Large intestine (tissue), 12 donors: ENCODE data around the gene ATG9B. TPM values are rescaled to one million over a fixed set of nuclear protein-coding genes. Genes with fewer than 3 reads are reported as not detected.

Experiments used
- DNase-seq, 2 donors: peaks; one replicate each; pipeline versions ENCODE4 v3.0.0 to v3.0.0-alpha.2; 2013
- H3K27ac ChIP-seq: one replicate; pipeline ENCODE4 v1.5.1; 2013; ENCODE audit warnings: low read length
- H3K27me3 ChIP-seq: 2 replicates; pipeline ENCODE4 v1.6.1; 2013; ENCODE audit warnings: low read length; ENCODE audit not compliant: control insufficient read depth, insufficient read depth
- H3K36me3 ChIP-seq: 2 replicates; pipeline ENCODE4 v1.6.1; 2013; ENCODE audit warnings: low read length; ENCODE audit not compliant: control insufficient read depth, insufficient read depth
- H3K4me1 ChIP-seq: one replicate; pipeline ENCODE4 v1.6.1; 2013; ENCODE audit warnings: low read length; ENCODE audit not compliant: control insufficient read depth, insufficient read depth
- H3K4me3 ChIP-seq: one replicate; pipeline ENCODE4 v1.5.1; 2013; ENCODE audit warnings: low read length
- H3K9me3 ChIP-seq: one replicate; pipeline ENCODE4 v1.6.1; 2013; ENCODE audit warnings: mild to moderate bottlenecking, low read depth, low read length, moderate library complexity; ENCODE audit not compliant: control insufficient read depth
- WGBS: methylation state at CpG from one replicate; pipeline ENCODE4 v1.1.5; 2013; ENCODE audit warnings: low lambda C conversion rate; ENCODE audit not compliant: insufficient coverage; 5-methylcytosine and 5-hydroxymethylcytosine counted together
- long read RNA-seq, 11 donors: transcript quantifications; one replicate each; lab custom pipeline, GENCODE V29; 2026
- polyA plus RNA-seq: library from polyadenylated mRNA; unstranded; fragments of 120-200 nt; gene quantifications from one replicate; pipeline ENCODE4 v1.2.1, GENCODE V29; 2013

Gene ATG9B, protein sequence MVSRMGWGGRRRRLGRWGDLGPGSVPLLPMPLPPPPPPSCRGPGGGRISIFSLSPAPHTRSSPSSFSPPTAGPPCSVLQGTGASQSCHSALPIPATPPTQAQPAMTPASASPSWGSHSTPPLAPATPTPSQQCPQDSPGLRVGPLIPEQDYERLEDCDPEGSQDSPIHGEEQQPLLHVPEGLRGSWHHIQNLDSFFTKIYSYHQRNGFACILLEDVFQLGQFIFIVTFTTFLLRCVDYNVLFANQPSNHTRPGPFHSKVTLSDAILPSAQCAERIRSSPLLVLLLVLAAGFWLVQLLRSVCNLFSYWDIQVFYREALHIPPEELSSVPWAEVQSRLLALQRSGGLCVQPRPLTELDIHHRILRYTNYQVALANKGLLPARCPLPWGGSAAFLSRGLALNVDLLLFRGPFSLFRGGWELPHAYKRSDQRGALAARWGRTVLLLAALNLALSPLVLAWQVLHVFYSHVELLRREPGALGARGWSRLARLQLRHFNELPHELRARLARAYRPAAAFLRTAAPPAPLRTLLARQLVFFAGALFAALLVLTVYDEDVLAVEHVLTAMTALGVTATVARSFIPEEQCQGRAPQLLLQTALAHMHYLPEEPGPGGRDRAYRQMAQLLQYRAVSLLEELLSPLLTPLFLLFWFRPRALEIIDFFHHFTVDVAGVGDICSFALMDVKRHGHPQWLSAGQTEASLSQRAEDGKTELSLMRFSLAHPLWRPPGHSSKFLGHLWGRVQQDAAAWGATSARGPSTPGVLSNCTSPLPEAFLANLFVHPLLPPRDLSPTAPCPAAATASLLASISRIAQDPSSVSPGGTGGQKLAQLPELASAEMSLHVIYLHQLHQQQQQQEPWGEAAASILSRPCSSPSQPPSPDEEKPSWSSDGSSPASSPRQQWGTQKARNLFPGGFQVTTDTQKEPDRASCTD
- 1.8 TPM for polyA plus RNA-seq
- long read RNA-seq, donor 1, partial matches to known transcripts, result 0 of 1 reads
- long read RNA-seq, donor 1, other reads (novel, unspliced or antisense), result 0 of 1 reads
- long read RNA-seq, donor 2, partial matches to known transcripts, result 0 of 1 reads
- long read RNA-seq, donor 2, other reads (novel, unspliced or antisense), result 0 of 1 reads
- long read RNA-seq, donor 3, partial matches to known transcripts, result 0 of 2 reads
- long read RNA-seq, donor 3, other reads (novel, unspliced or antisense), result 0 of 2 reads
- long read RNA-seq, donor 4, partial matches to known transcripts, result 0 of 1 reads
- long read RNA-seq, donor 4, other reads (novel, unspliced or antisense), result 0 of 1 reads
- long read RNA-seq, donor 5, result 0 reads
- long read RNA-seq, donor 6, result 0 reads
- long read RNA-seq, donor 7, result 0 reads
- long read RNA-seq, donor 8, result 0 reads
- long read RNA-seq, donor 9, partial matches to known transcripts, result 0 of 1 reads
- long read RNA-seq, donor 9, other reads (novel, unspliced or antisense), result 0 of 1 reads
- long read RNA-seq, donor 10, result 0 reads
- long read RNA-seq, donor 11, partial matches to known transcripts, result 6 of 6 reads
- long read RNA-seq, donor 11, other reads (novel, unspliced or antisense), result 0 of 6 reads

GRCh38 chr7:151024435-151025056 is at the start of gene ATG9B:
Gene ATG9B, minus strand, starts transcription at chr7:151024494. Its CDS starts 71 bp downstream, at chr7:151024423.
- H3K36me3 ChIP-seq, result no peaks in the 10 kb centered on the region
- peaks cover 21% of the 10 kb centered on the region for H3K27me3 ChIP-seq
- no peak within 1 kb of the TSS for H3K27ac ChIP-seq
- 57% methylated on average over 1 of the region's 4 CpGs for WGBS
- DNase-seq, result no peak
- no peak within 1 kb of the TSS for H3K4me3 ChIP-seq
- H3K4me1 ChIP-seq, result peaks cover 11% of the 10 kb centered on the region
- no peaks in the 10 kb centered on the region for H3K9me3 ChIP-seq

DNA sequence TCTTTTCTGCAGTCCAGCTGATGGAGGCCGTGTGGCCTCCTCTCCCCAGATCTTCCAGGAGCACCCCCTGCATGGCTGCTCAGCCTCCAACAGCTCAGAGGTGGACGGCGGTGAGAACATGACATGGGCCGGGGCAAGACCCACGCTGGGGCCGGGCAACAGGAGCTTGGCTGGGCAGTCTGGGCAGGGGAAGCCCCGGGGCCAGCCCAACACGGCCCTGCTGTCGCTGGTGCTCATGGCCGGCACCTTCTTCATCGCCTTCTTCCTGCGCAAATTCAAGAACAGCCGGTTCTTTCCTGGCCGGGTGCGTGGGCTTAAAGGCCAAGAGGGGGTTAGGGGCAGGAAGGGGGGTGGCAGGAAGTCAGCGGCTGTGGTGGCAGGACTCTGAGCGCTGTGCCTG is 49.7 kb upstream of the ATG9B start:
- Histone ChIP-seq H3K27me3 (no peaks in the 10 kb centered on the region), H3K27ac (no peak overlapping the region), H3K4me1 (peaks cover 25% of the 10 kb centered on the region), H3K36me3 (peaks cover 81% of the 10 kb centered on the region), H3K9me3 (no peaks in the 10 kb centered on the region), H3K4me3 (no peak overlapping the region)
- WGBS, result no CpG with 5 or more reads among the region's 17 CpGs
- DNase-seq, result no peak

DNA sequence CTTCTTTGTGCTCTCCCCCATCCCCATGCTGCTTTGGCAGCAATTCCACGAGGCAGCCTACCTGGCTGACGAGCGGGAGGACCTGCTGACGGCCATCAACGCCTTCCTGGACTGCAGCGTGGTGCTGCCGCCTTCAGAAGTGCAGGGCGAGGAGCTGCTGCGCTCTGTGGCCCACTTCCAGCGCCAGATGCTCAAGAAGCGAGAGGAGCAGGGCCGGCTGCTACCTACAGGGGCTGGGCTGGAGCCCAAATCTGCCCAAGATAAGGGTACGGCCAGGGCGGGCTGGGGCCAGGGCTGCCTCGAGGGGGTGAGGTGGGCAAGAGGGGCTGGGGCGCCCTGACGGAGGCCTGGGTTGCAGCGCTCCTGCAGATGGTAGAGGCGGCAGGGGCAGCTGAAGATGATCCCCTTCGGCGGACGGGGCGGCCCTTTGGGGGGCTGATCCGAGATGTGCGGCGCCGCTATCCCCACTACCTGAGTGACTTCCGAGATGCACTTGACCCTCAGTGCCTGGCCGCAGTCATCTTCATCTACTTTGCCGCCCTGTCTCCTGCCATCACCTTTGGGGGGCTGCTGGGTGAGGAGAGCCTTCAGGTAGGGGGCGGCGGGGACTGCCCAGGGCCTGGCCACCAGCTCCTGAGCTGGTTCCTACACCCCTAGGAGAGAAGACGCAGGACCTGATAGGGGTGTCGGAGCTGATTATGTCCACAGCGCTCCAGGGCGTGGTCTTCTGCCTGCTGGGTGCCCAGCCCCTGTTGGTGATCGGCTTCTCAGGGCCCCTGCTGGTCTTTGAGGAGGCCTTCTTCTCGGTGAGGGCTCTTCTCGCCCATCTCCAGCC is 47.0 kb upstream of the ATG9B start:
- Histone ChIP-seq H3K27ac (no peak overlapping the region), H3K36me3 (peaks cover 93% of the 10 kb centered on the region), H3K4me3 (no peak overlapping the region), H3K9me3 (no peaks in the 10 kb centered on the region), H3K27me3 (no peaks in the 10 kb centered on the region), H3K4me1 (no peaks in the 10 kb centered on the region)
- DNase-seq, result no peak
- no CpG with 5 or more reads among the region's 39 CpGs for WGBS

DNA sequence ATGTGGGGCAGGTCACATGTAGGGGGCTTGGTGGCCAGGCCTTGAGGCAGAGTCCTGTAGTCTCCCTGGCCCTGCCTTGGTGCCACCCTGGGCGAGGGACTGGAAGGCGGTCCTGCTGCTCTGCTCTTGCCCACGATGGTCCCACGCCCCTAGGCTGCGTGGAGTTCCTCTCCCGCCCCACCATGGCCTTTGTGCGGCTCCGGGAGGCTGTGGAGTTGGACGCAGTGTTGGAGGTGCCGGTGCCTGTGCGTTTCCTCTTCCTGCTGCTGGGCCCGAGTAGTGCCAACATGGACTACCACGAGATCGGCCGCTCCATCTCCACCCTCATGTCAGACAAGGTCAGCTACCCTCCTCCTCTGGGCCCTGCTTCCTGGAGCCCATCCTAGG is 46.3 kb upstream of the ATG9B start:
- no peaks in the 10 kb centered on the region for H3K27me3 ChIP-seq
- H3K4me3 ChIP-seq, result no peak overlapping the region
- no peak for DNase-seq
- peaks cover 93% of the 10 kb centered on the region for H3K36me3 ChIP-seq
- no peak overlapping the region for H3K27ac ChIP-seq
- H3K4me1 ChIP-seq, result no peaks in the 10 kb centered on the region
- no CpG with 5 or more reads among the region's 15 CpGs for WGBS
- no peaks in the 10 kb centered on the region for H3K9me3 ChIP-seq

GRCh38 chr7:151069841-151070573 is 45.7 kb upstream of the ATG9B start:
- no peak for DNase-seq
- Histone ChIP-seq H3K4me3 (no peak overlapping the region), H3K36me3 (peaks cover 93% of the 10 kb centered on the region), H3K4me1 (no peaks in the 10 kb centered on the region), H3K27ac (no peak overlapping the region), H3K27me3 (no peaks in the 10 kb centered on the region), H3K9me3 (no peaks in the 10 kb centered on the region)
- no CpG with 5 or more reads among the region's 17 CpGs for WGBS

GRCh38 chr7:151068069-151068773 is 43.9 kb upstream of the ATG9B start:
- H3K9me3 ChIP-seq, result no peaks in the 10 kb centered on the region
- no peak overlapping the region for H3K27ac ChIP-seq
- no peak overlapping the region for H3K4me3 ChIP-seq
- WGBS, result 50% methylated on average over 2 of the region's 12 CpGs
- peaks cover 86% of the 10 kb centered on the region for H3K36me3 ChIP-seq
- H3K27me3 ChIP-seq, result no peaks in the 10 kb centered on the region
- peaks cover 9% of the 10 kb centered on the region for H3K4me1 ChIP-seq
- no peak for DNase-seq

GRCh38 chr7:151066273-151066974 is 42.1 kb upstream of the ATG9B start:
- Histone ChIP-seq H3K4me3 (no peak overlapping the region), H3K4me1 (peaks cover 17% of the 10 kb centered on the region), H3K36me3 (peaks cover 71% of the 10 kb centered on the region), H3K9me3 (no peaks in the 10 kb centered on the region), H3K27ac (no peak overlapping the region), H3K27me3 (no peaks in the 10 kb centered on the region)
- no CpG with 5 or more reads among the region's 39 CpGs for WGBS
- no peak for DNase-seq

- Histone ChIP-seq H3K27ac (no peak overlapping the region), H3K4me3 (no peak overlapping the region), H3K4me1 (peaks cover 27% of the 10 kb centered on the region), H3K9me3 (no peaks in the 10 kb centered on the region), H3K27me3 (no peaks in the 10 kb centered on the region), H3K36me3 (peaks cover 62% of the 10 kb centered on the region)
- no peak for DNase-seq
- WGBS, result no CpG with 5 or more reads among the region's 14 CpGs
Observed at GRCh38 chr7:151065516-151065915, 41.2 kb upstream of the ATG9B start.
